Breast epithelium (tissue), 3 donors: ENCODE data around the gene ATF1.

ENCODE experiments used
- POLR2A ChIP-seq: fragments of 450-650 bp; IDR thresholded peaks from one replicate; pipeline ENCODE4 v1.6.1; 2016; ENCODE audit warnings: antibody characterized with exemption, mild to moderate bottlenecking, moderate library complexity
- POLR2AphosphoS5 ChIP-seq, 3 donors: sonication (generic); formaldehyde crosslinking; IDR thresholded peaks; one replicate each; pipeline ENCODE4 v1.6.1; 2017; ENCODE audit warnings: antibody characterized with exemption in 3 of 3
- TF ChIP-seq, protein P1 (sequence below), 3 donors: fragments of 450-650 bp; IDR thresholded peaks; one replicate each; pipeline ENCODE4 v1.5.1; 2016 to 2017; ENCODE audit warnings: antibody characterized with exemption in 3 of 3, mild to moderate bottlenecking in 3 of 3, moderate library complexity in 3 of 3

DNA sequence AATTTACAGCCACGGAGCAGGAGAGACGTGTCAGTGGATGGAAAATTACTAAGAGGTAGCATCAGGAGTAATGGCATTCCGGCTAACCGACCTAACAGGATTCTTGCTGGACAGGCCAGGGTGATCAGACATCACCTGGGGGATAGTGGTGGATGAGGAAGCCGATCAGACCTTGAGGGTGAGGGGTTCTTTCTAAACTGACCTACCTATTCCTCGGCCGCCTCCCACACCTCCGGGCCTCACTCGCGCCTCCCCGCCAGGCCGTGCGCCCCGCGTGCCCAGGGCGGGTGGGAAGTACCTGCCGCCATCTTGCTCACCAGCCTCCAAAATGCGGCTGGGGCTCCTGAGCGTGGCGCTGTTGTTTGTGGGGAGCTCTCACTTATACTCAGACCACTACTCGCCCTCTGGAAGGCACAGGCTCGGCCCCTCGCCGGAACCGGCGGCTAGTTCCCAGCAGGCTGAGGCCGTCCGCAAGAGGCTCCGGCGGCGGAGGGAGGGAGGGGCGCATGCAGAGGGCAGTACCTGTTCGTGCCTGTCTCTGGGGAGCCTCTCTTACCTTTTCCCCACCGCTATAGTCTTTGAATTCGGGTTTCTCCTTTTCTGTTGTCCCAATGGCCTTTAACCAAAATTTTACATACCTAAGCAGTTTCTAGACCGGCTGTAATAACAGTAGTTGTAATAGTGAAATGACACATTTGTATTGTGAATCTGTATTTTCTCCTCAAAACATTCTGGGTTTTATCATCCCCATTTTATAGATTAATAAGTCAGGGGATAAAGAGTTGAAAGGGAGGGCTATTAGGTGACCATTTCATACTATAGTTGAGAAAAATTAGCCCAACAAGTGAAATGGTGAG lies 79.0 kb downstream of the ATF1 start, which contains the start of gene TMPRSS12:
- TF ChIP-seq, protein P1, sequence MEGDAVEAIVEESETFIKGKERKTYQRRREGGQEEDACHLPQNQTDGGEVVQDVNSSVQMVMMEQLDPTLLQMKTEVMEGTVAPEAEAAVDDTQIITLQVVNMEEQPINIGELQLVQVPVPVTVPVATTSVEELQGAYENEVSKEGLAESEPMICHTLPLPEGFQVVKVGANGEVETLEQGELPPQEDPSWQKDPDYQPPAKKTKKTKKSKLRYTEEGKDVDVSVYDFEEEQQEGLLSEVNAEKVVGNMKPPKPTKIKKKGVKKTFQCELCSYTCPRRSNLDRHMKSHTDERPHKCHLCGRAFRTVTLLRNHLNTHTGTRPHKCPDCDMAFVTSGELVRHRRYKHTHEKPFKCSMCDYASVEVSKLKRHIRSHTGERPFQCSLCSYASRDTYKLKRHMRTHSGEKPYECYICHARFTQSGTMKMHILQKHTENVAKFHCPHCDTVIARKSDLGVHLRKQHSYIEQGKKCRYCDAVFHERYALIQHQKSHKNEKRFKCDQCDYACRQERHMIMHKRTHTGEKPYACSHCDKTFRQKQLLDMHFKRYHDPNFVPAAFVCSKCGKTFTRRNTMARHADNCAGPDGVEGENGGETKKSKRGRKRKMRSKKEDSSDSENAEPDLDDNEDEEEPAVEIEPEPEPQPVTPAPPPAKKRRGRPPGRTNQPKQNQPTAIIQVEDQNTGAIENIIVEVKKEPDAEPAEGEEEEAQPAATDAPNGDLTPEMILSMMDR (IDR thresholded peaks at IDR 0.05) = peak in 1 of 3 donors; percentile 23
- peak in 1 of 3 donors; percentile 23 for TF ChIP-seq POLR2AphosphoS5 (IDR thresholded peaks at IDR 0.05)
- no peak for TF ChIP-seq POLR2A
